NCI-H446 treated with DMSO at 0.1 percent for 48 hours (cell line): ENCODE measurements around the gene JAKMIP1.

Experiments used
- DNase-seq: peaks from one replicate; lab custom pipeline; 2025; lab: John Stamatoyannopoulos, UW

The JAKMIP1 gene

GRCh38 chr4:6180841-6181631, 19.3 kb downstream of the JAKMIP1 start:
- DNase-seq, result no peak

GRCh38 chr4:6179362-6179761, 21.0 kb downstream of the JAKMIP1 start:
- no peak for DNase-seq

- DNase-seq, result no peak
These were observed 21.6 kb downstream of the JAKMIP1 start for GRCh38 chr4:6178757-6179156.

- no peak for DNase-seq
These were observed 22.7 kb downstream of the JAKMIP1 start for GRCh38 chr4:6177587-6178197.

- DNase-seq, result no peak
These were observed 24.9 kb downstream of the JAKMIP1 start for GRCh38 chr4:6175426-6175825.

GRCh38 chr4:6172927-6173200, 27.5 kb downstream of the JAKMIP1 start:
- no peak for DNase-seq

GRCh38 chr4:6172093-6172926, 28.0 kb downstream of the JAKMIP1 start:
- DNase-seq, result no peak

- no peak for DNase-seq
These were observed 31.1 kb downstream of the JAKMIP1 start for GRCh38 chr4:6169239-6169638.

GRCh38 chr4:6165766-6166165, 34.6 kb downstream of the JAKMIP1 start:
- DNase-seq, result no peak

- no peak for DNase-seq
These were observed 37.5 kb downstream of the JAKMIP1 start for GRCh38 chr4:6162885-6163284.

GRCh38 chr4:6161921-6162464, 38.4 kb downstream of the JAKMIP1 start:
- no peak for DNase-seq

- no peak for DNase-seq
These were observed 39.8 kb downstream of the JAKMIP1 start for GRCh38 chr4:6160536-6160935.

GRCh38 chr4:6157926-6158325, 42.4 kb downstream of the JAKMIP1 start:
- no peak for DNase-seq

GRCh38 chr4:6155996-6156750, 44.2 kb downstream of the JAKMIP1 start:
- no peak for DNase-seq

- no peak for DNase-seq
These were observed 45.5 kb downstream of the JAKMIP1 start for GRCh38 chr4:6154875-6155274.

- no peak for DNase-seq
These were observed 46.5 kb downstream of the JAKMIP1 start for GRCh38 chr4:6153874-6154273.

- no peak for DNase-seq
These were observed 47.3 kb downstream of the JAKMIP1 start for GRCh38 chr4:6152869-6153705.

GRCh38 chr4:6150046-6150735, 50.2 kb downstream of the JAKMIP1 start:
- DNase-seq, result no peak

GRCh38 chr4:6148506-6149205, 51.7 kb downstream of the JAKMIP1 start:
- no peak for DNase-seq

GRCh38 chr4:6147441-6147840, 52.9 kb downstream of the JAKMIP1 start:
- DNase-seq, result no peak
